Kidney tubule cell (primary cell): ENCODE data around the gene COPS3.
"Not testable (repeated sequence)": the region's sequence is repeated elsewhere in the genome, so short reads cannot be mapped to it uniquely, and the experiment has no call there.

ENCODE experiments used
- DNase-seq: peaks from one replicate; pipeline ENCODE4 v3.0.0-alpha.2; 2018; ENCODE audit warnings: low spot score

COPS3 gene

DNA sequence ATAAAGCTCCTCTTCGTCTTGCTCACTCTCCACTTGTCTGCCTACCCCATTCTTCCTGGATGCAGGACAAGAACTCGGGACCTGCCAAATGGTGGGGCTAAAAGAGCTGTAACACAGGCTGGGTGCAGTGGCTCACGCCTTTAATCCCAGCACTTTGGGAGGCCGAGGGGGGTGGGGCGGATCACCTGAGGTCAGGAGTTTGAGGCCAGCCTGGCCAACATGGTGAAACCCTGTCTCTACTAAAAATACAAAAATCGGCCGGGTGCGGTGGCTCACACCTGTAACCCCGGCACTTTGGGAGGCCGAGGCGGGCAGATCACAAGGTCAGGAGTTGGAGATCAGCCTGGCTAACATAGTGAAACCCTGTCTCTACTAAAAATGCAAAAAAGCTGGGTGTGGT is 20.6 kb upstream of the COPS3 start:
- not testable (repeated sequence) for DNase-seq

DNA sequence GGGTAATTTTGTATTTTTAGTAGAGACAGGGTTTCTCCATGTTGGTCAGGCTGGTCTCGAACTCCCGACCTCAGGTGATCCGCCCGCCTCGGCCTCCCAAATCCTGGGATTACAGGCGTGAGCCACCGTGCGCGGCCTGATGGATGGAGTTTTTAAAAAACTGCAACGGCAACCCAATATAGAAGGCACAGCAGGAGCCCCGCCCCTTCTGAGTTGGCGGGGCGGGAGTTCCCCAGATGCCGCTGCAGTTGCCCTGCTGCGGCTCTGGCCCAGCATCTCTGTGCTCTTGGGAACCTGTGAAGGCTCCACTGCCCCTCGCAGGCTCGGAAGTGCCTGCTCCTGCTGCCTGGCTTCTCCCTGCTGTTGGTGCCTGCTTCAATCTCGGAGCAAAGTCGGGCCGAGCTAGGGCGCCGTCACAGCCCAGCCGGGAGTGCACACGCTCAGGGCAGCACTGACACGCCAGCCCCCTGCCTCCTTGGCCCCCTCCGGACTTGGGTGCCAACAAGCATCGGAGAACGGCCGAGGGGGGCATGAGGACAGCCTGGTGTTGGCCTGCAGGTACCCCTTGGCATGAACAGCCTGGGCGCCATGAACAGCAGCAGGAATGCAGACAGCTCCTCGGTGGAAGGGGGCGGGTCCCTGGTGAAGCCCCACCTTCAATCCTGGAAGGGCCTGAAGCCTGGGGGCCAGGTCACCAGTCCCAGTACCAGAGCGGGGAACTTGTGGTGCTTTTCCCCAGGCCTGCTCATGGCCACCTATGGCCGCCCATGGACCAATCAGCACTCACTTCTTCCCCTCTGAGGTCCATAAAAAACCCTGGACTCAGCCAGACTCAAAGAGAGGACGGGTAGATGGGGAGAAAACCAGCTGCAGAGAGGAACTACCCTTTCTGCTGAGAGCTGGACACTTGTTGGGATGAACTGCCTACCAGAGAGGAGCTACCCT is 19.9 kb upstream of the COPS3 start:
- peak; percentile 74 for DNase-seq

DNA sequence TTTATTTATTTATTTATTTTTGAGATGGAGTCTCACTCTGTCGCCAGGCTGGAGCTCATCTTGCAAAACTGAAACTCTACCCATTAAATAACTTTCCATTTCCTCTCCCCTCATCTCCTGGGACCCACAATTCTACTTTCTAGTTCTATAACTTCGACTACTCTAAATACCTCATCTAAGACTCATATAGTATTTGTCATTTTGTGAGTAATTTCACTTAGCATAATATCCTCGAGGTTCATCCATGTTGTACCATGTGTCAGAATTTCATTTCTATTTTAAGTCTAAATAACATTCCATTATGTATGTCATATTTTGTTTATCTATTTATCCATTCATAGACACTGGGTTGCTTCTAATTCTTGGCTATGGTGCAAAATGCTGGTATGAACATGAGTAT is 17.1 kb upstream of the COPS3 start:
- no peak for DNase-seq

- no peak for DNase-seq
Observed at GRCh38 chr17:17297217-17297616, 16.2 kb upstream of the COPS3 start.

DNA sequence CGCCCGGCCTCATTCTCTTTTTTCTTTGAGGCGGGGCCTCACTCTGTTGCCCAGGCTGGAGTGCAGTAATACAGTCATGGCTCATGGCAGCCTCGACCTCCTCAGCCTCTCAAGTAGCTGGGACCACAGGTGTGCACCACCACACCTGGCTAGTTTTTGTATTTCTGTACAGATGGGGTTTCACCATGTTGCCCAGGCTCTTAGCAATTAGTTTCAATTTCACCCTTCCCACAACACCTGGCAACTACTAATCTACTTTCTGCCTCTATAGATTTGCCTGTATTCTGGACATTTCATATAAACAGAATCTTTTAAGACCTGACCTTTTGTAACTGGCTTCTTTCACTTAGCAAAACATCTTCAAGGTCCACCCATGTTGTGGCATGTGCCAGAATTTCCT is 14.1 kb upstream of the COPS3 start:
- DNase-seq: no peak

DNA sequence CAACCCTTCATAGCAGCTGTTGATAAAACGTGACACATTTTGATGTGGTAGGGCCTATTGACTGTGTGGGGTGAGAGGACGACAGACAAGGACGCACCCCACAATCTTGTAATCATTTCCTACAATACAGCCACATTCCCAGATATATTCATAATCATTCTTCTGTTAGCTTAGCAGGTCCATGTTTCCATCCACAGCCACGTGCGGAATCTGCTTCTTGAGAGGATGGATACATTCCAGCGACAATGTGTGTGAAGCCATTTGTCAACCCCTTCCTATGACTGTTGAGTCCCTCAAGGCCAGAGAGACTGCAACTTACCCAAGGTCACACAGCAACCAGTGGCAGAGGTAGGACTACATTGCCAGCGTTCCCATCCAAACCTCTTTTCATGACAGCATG is 8.7 kb upstream of the COPS3 start:
- DNase-seq: no peak

DNA sequence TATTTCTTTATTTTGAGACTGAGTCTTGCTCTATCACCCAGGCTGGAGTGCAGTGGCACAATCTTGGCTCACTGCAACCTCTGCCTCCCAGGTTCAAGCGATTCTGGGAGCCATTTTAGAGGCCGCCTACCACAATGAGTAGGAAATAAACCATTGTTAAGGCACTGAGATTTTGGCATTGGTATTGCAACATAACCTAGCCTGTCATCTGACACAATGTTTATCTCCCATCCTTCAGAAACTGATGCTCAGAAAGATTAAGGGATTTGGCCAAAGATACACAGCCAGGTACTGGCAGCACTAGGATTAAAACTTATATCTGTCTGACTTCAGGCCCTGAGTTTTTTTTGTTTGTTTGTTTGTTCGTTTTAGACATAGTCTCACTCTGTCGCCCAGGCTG is 8.0 kb upstream of the COPS3 start:
- DNase-seq: no peak

GRCh38 chr17:17285951-17286350 is 4.9 kb upstream of the COPS3 start:
- DNase-seq: no peak

DNA sequence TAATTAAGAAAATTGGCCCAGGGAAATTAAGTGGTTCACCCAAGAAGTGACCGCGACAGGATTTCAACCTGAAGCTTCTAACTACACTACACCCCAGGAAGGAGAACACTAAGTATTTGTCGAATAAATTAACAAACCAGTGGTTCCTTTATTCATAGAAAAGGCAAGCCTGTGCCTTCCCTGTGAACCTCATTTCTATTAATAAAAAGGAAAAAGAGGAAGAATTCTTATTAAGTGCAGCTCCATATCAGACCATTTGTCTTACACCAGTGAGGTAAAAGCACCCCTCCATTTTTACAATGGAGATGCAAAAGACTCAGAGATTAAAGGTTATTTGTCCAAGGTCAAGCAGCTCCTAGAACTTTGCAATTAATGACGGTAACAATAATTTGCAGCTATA is 1.7 kb downstream of the COPS3 start:
- no peak for DNase-seq

DNA sequence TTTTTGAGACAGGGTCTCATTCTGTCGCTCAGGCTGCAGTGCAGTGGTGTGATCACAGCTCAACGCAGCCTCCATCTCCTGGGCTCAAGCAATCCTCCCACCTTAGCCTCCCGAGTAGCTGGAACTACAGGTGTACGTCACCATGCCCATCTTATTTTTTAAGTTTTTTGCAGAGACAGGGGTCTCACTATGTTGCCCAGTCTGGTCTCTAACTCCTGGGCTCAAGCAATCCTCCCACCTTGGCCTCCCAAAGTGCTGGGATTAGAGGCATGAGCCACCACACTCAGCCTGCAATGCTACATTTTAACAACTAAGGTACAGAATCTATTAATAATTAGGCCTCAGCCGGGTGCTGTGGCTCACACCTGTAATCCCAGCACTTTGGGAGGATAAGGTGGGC is 3.6 kb downstream of the COPS3 start:
- DNase-seq: not testable (repeated sequence)

DNA sequence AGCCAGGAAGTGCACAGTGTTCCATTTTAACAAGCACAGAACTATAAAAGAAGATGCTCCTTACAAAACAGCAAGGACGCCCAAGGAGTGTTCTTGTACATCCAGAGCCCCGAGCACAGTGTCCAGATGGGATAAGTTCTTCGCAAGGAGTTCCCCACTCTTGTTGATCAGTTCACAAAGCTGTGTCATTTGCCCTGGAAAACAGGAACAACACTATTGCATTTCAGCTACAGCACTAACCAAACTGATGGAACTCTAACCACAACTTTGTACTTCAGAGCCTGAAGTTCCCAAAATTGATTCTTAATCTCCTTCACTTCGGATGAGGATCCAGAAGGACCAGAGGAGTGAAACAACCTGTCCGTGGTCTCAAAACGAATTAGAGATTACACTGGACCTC is 5.1 kb downstream of the COPS3 start:
- no peak for DNase-seq

- DNase-seq: no peak
Observed at GRCh38 chr17:17269926-17270773, 10.9 kb downstream of the COPS3 start.

- DNase-seq: no peak
Observed at GRCh38 chr17:17264430-17264829, 16.6 kb downstream of the COPS3 start.

- DNase-seq: no peak
Observed at GRCh38 chr17:17258998-17259397, 22.0 kb downstream of the COPS3 start.

DNA sequence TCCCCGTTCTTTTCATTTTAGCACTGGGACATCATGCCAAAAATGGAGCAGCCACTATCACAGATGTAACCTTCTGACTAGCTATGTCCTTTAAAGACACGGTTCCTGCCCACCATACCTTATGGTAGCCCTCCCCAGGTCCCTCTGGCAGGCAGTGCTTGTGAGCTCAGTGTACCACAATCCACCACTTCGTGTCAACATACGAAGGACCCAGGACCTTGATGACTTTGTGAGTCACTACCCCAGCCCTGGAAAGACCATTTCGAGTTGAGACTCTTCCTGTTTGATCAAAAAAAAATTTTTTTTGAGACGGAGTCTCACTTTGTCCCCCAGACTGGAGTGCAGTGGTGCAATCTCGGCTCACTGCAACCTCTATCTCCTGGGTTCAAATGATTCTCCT is 23.0 kb downstream of the COPS3 start:
- no peak for DNase-seq

DNA sequence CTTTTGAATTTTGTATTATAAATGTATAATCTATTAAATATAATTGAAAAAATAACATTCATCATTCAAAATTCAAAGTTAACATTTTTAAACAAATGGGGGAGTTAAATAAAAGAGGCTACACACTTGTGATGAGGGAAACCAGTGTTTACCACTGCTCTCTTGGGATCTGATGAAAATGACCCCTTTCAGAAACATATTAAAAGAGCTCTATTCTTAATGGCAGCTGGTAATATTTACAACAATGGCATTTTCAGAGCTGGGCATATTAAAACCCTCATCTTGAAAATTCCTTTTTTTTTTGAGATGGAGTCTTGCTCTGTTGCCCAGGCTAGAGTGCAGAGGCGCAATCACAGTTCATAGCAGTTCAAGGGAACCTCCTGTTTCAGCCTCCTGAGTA is 24.7 kb downstream of the COPS3 start:
- no peak for DNase-seq

- DNase-seq: not testable (repeated sequence)
Observed at GRCh38 chr17:17255689-17256088, 25.4 kb downstream of the COPS3 start.

GRCh38 chr17:17254036-17254435 is 27.0 kb downstream of the COPS3 start:
- no peak for DNase-seq

DNA sequence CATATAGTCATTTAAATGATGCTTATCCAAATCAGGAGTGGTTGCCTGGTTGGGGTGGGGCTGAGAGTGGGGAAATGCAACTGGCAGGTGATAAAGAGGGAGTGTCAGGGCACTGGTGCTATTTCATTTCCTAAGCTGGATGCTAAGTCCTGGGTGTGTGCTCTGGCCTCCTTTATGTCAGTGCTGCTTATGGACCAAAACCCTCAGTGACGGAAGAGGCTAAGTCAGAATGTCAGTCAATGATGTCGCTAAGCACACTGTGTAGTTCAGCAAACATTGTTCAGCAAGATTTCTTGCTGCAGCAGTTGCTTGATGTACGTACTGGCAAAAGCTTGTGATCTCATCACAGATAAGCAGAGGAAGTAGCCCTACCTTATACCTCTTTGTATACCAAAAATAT is 27.6 kb downstream of the COPS3 start:
- DNase-seq: no peak

DNA sequence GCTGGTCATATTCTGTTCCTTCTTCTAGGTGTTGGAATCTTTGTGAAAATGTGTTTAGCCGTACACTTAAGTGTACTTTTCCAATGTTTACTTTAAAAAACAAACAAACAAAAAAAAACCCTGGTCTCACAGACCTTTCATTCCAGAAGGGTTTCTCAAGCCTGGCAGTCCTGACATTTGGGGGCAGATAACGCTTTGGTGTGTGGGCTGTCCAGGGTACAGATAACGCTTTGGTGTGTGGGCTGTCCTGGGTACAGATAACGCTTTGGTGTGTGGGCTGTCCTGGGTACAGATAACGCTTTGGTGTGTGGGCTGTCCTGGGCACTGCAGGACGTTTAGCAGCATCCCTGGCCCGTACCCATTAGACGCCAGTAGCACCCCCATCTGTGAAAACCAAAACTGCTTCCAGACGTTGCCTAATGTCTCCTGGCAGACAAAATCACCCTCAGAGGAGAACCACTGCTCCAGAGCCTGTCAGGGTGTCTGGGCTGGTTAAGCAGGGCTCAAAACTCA is 28.8 kb downstream of the COPS3 start:
- no peak for DNase-seq

DNA sequence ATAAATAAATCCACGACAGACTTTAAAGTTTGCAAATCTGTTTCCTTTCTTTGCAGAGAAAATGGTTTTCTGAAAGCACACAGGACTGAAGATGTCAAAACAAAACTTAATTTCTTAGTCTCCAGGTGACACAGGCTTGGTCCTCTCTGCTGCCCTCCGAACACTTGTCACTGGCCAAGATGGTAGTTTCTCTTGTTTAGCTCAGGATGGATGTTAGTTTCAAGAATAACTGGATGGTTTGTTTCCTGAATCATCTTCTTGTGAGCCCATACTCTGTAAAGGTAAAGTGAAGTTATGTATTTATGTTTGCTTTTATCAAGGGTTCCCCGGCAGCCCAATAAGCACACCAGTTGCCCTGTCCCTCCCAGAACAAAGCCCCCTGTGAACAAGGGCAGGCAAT is 34.2 kb downstream of the COPS3 start:
- DNase-seq: no peak

- DNase-seq: no peak
Observed at GRCh38 chr17:17243163-17243562, 37.9 kb downstream of the COPS3 start.

GRCh38 chr17:17242246-17242645 is 38.8 kb downstream of the COPS3 start:
- DNase-seq: no peak
